ENCODE measurements around the gene TFE3. TPM values are rescaled to one million over a fixed set of nuclear protein-coding genes. Genes with fewer than 3 reads are reported as not detected.

Gene TFE3
- total RNA-seq, 4 donors from 2014 or later, result 25.6 to 36.3 (median 32.4) TPM

DNA sequence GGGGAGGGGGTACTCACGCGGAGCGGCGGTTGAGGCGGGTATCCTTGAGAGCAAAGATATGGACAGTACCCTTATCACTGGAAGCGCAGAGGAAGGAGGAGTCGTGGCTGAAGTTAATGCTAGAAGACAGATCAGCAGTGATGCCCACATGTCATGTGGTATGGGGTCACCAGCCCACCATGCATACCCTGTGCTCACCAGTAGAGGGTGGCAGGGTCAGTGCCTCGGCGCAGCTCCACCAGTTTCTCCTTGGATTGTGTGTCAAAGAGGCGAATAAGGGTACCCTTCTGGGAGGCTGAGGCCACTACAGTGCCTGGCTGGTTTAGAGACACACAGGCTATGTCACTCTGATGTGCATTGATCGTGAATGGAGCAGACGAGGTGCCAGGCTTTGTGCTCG is 32.2 kb upstream of the TFE3 start:
- Histone ChIP-seq H3K4me3 (no peak overlapping the region), H3K36me3 (peaks cover 0 to 13% (median 0%) of the 10 kb centered on the region in 3 donors), H3K4me1 (peaks cover 0 to 5% (median 0%) of the 10 kb centered on the region in 4 donors), H3K27me3 (no peaks in the 10 kb centered on the region), H3K27ac (no peak overlapping the region), H3K9me3 (no peaks in the 10 kb centered on the region)
- TF ChIP-seq POLR2A (IDR thresholded peaks at IDR 0.05), result no peak
- TF ChIP-seq, protein P1, sequence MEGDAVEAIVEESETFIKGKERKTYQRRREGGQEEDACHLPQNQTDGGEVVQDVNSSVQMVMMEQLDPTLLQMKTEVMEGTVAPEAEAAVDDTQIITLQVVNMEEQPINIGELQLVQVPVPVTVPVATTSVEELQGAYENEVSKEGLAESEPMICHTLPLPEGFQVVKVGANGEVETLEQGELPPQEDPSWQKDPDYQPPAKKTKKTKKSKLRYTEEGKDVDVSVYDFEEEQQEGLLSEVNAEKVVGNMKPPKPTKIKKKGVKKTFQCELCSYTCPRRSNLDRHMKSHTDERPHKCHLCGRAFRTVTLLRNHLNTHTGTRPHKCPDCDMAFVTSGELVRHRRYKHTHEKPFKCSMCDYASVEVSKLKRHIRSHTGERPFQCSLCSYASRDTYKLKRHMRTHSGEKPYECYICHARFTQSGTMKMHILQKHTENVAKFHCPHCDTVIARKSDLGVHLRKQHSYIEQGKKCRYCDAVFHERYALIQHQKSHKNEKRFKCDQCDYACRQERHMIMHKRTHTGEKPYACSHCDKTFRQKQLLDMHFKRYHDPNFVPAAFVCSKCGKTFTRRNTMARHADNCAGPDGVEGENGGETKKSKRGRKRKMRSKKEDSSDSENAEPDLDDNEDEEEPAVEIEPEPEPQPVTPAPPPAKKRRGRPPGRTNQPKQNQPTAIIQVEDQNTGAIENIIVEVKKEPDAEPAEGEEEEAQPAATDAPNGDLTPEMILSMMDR (IDR thresholded peaks at IDR 0.05), result no peak
- DNase-seq, result no peak

- no peaks in the 10 kb centered on the region for H3K27me3 ChIP-seq
- peak within 1 kb of the TSS; percentile 42 to 60 (median 53) for H3K4me3 ChIP-seq
- peaks cover 0 to 13% (median 0%) of the 10 kb centered on the region in 3 donors for H3K36me3 ChIP-seq
- no peaks in the 10 kb centered on the region for H3K9me3 ChIP-seq
- TF ChIP-seq, protein P1 (IDR thresholded peaks at IDR 0.05), result peak in 3 of 6 experiments; percentile 7 to 21 (median 12)
- TF ChIP-seq POLR2A (IDR thresholded peaks at IDR 0.05), result peak; percentile 7 to 15
- H3K4me1 ChIP-seq, result peaks cover 0 to 5% (median 0%) of the 10 kb centered on the region in 4 donors
- peak within 1 kb of the TSS; percentile 55 to 77 (median 72) for H3K27ac ChIP-seq
- DNase-seq, result peak; percentile 90 to 97 (median 92)
Observed at GRCh38 chrX:49073601-49074575, 30.7 kb upstream of the TFE3 start, which contains the start of gene PRAF2. Gene PRAF2, minus strand, starts transcription at chrX:49074002. Its CDS starts 15 bp downstream, at chrX:49073987.

- H3K27ac ChIP-seq, result peak overlapping the region in 1 of 4 donors; percentile 31
Observed at GRCh38 chrX:49072712-49073095, 29.5 kb upstream of the TFE3 start.

GRCh38 chrX:49071877-49072711 is 28.9 kb upstream of the TFE3 start:
- DNase-seq, result peak in 2 of 3 donors; percentile 65 to 68
- Histone ChIP-seq H3K27me3 (no peaks in the 10 kb centered on the region), H3K36me3 (peaks cover 0 to 13% (median 0%) of the 10 kb centered on the region in 3 donors), H3K27ac (peak overlapping the region in 1 of 4 donors; percentile 31), H3K4me1 (peaks cover 0 to 5% (median 0%) of the 10 kb centered on the region in 4 donors), H3K4me3 (peak overlapping the region in 1 of 4 donors; percentile 60), H3K9me3 (no peaks in the 10 kb centered on the region)
- TF ChIP-seq, protein P1 (IDR thresholded peaks at IDR 0.05), result no peak
- no peak for TF ChIP-seq POLR2A (IDR thresholded peaks at IDR 0.05)

More at GRCh38 chrX:49072712-49073095, 29.5 kb upstream of the TFE3 start:
- H3K9me3 ChIP-seq, result no peaks in the 10 kb centered on the region
- H3K27me3 ChIP-seq, result no peaks in the 10 kb centered on the region
- H3K36me3 ChIP-seq, result peaks cover 0 to 13% (median 0%) of the 10 kb centered on the region in 3 donors
- H3K4me1 ChIP-seq, result peaks cover 0 to 5% (median 0%) of the 10 kb centered on the region in 4 donors
- TF ChIP-seq POLR2A (IDR thresholded peaks at IDR 0.05), result no peak
- TF ChIP-seq, protein P1 (IDR thresholded peaks at IDR 0.05), result no peak
- peak overlapping the region in 1 of 4 donors; percentile 60 for H3K4me3 ChIP-seq
- no peak for DNase-seq

DNA sequence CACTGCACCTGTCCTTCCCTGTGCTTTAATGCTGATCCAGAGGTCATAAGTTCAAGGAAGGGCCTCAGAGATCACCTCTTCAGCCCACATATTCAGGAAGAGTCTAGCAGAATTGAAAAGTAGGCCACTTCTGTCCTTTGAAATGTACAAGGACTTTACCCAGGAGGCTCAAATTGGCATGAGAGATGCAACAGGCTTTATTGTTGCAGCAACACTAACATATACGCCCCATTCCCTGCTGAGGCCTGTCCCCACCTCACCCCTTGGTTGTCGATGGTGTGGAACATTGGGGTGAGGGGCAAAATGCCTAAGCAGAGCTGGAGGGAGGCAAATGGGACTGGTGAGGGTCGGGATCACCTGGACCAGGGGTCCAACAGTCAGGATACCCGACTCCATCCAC is 27.8 kb upstream of the TFE3 start:
- no peak overlapping the region for H3K4me3 ChIP-seq
- no peak overlapping the region for H3K27ac ChIP-seq
- no peaks in the 10 kb centered on the region for H3K9me3 ChIP-seq
- H3K36me3 ChIP-seq, result peaks cover 0 to 5% (median 0%) of the 10 kb centered on the region in 3 donors
- H3K27me3 ChIP-seq, result no peaks in the 10 kb centered on the region
- DNase-seq, result no peak
- H3K4me1 ChIP-seq, result peaks cover 0 to 5% (median 0%) of the 10 kb centered on the region in 4 donors
- TF ChIP-seq POLR2A (IDR thresholded peaks at IDR 0.05), result no peak
- TF ChIP-seq, protein P1 (IDR thresholded peaks at IDR 0.05), result no peak

All from Peyer's patch (tissue), 4 donors.